Frontal cortex (tissue), 4 donors: ENCODE data around the gene SPOCK1. TPM values are rescaled to one million over a fixed set of nuclear protein-coding genes. Genes with fewer than 3 reads are reported as not detected.
"Not testable (repeated sequence)": the region's sequence is repeated elsewhere in the genome, so short reads cannot be mapped to it uniquely, and the experiment has no call there.

Experiments
- DNase-seq, 2 donors: peaks; one replicate each; pipeline ENCODE4 v3.0.0; 2012; ENCODE audit warnings: low spot score in 2 of 2
- FAIRE-seq: peaks from 2 replicates; lab custom pipeline; 2012; peaks lifted over from hg19 to GRCh38; lab: Jason Lieb, UNC
- small RNA-seq: library from RNA; depleted of rRNA; stranded (forward); fragments of <200 nt; gene quantifications from one replicate; pipeline ENCODE3, GENCODE V24; 2014
- total RNA-seq: library from RNA; depleted of rRNA; stranded (reverse); fragments of >200 nt; gene quantifications from one replicate; pipeline ENCODE4 v1.2.3, GENCODE V29; 2014
- donor health status: control.
- donor health status: control.
- donor health status: control.

Gene SPOCK1
- total RNA-seq, 1 donor from 2014 or later, result 37.9 TPM

DNA sequence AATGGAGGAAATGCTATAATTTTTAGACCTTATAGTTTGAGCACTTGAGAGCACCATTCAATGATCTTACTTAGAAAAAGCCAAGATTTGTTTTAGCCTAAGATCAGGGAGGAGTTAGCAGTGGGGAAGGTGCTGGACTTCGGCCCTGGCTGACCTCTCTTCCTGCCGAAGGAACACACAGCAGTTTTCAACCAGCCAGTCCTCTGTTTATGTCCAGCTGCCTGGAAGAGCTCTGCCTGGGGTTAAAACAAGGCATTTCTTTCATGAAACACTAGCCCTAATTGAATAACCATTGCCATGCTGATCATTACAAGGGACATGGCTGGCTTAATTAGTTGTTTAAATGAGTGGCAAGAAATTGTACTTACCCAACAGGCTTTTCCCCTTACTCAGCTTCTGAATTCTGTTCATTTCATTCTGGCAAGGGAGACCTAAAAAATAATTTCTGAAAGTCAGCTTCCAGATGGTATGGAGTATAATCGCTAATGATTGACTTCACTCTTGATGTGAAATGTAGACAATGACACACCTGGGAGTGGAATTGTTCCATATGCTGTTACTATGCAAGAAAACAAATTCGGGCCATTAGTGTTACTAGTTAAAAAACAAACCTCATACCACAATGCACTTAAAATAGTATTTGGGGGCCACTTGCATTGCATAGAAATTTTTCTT, 514.2 kb downstream of the SPOCK1 start:
- FAIRE-seq (no peak), DNase-seq (no peak)

DNA sequence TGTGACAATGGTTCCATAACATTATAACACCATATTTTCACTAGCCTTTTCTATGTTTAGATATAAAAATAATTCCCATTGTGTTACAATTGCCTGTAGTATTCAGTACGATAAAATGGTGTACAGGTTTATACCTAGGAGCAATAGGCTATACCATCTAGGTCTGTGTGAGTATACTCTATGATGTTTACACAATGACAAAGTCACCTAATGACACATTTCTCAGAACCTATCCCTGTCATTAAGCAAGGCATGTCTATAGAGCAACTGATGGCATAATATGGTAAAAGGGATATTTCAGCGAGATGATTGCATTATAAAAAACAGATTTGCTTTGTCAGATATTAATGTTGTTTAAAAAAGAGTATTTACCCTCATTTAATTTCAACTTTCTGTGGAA, 517.2 kb downstream of the SPOCK1 start:
- FAIRE-seq (no peak), DNase-seq (no peak)

DNA sequence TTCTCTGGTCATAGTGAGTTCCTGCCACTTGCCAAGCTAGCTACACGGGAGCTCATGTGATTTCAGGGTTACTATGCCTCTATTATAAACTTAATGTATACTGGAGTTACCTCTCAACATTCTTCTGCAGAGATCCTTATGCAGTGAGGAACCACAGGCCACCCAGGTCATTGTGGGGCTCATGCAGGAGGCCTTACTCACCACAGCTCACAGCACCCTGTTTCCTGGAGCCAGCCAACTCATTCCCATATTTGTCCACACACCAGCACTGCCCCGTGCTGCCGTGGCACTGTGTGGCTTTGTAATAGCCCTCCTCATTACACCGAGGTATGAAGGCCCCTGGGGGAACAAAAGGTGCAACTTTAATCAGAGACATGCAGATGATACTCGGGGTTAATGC, 520.0 kb downstream of the SPOCK1 start:
- FAIRE-seq (no peak), DNase-seq (no peak)

DNA sequence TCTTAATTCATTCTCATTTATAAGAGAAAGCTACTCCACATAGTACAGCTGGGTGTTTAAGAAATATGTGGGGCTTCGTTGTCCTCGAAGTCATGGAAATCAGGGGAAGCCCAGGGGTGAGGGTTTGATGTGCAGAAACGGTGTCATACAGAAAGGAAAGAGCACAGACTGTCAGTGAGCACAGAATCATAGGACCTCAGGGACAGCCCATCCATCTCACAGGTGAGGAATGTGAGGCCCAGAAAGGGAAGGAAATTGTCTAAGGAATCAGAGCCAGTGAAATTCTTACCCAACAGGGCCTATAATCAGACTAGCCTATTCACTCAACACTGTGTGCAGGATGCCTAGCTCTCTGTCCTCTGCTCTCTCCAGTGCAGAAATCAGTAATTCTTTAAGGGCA, 535.6 kb downstream of the SPOCK1 start:
- FAIRE-seq (no peak), DNase-seq (no peak)

DNA sequence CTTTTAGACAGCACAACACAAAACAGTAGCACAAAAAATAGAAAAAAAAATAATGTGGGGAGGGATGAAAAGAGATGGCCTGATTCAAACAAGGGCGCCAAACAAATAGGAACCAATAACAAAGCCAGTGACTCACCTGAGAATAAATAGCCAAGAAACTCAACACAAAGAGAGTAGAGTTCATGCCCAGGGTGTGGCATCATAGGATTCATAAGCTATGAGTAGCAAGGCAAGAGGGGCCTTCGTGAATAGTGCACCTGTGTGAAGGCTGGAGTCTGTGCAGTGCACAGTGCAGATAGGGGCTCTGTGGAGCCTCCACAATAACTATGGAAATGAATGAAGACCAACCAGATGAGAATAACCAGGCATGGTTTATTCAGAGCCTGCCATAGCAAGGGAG, 541.7 kb downstream of the SPOCK1 start:
- DNase-seq, result no peak
- FAIRE-seq, result no peak

DNA sequence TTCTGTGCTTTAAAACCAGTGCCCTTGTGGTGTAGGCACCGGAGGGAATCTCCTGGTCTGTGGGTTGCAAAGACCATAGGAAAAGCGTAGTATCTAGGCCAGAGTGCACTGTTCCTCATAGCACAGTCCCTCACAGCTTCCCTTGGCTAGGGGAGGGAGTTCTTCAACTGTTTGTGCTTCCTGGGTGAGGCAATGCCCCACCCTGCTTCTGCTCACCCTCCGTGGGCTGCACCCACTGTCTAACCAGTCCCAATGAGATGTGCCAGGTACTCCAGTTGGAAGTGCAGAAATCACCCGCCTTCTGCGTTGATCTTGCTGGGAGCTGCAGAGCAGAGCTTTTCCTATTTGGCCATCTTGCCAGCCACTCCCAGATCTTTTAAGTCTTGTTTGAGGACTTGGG, 545.0 kb downstream of the SPOCK1 start:
- FAIRE-seq, DNase-seq: not testable (repeated sequence)

DNA sequence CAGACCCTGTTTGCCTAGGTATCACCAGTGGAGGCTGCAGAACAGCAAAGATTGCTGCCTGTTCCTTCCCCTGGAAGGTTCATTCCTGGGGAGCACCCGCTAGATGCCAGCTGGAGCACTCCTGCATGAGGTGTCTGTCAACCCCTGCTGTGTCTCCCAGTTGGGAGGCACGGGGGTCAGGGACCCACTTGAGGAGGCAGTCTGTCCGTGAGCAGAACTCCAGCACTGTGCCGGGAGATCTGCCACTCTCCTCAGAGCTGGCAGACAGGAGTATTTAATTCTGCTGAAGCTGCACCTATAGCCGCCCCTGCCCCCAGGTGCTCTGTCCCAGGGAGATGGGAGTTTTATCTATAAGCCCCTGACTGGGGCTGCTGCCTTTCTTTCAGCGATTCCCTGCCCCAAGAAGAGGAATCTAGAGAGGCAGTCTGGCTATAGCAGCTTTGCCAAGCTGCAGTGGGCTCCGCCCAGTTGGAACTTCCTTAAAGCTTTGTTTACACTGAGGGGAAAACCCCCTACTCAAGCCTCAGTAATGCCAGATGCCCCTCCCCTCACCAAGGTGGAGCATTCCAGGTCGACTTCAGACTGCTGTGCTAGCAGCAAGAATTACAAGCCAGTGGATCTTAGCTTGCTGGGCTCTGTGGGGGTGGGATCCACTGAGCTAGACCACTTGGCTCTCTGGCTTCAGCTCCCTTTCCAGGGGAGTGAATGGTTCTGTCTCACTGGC, 545.6 kb downstream of the SPOCK1 start:
- not testable (repeated sequence) for DNase-seq, FAIRE-seq

DNA sequence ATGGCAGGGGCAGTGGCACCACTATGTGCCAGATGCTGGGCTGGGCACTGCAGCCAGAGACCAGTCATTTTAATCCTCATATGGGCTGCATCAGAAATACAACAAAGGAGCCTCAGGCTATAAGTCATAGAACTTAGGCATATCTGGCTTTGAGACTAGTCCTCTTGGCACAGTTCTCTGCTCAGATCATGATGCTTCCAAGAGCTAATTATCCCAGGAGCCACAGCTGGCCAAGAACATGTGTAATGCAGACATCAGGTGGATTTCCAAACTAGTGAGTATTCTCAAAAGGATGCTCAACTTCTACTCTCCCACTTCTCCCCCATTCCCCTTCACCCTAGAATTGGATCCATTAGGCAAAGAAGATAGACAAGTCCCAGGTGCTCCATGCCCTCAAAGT, 571.6 kb downstream of the SPOCK1 start:
- FAIRE-seq, result no peak

DNA sequence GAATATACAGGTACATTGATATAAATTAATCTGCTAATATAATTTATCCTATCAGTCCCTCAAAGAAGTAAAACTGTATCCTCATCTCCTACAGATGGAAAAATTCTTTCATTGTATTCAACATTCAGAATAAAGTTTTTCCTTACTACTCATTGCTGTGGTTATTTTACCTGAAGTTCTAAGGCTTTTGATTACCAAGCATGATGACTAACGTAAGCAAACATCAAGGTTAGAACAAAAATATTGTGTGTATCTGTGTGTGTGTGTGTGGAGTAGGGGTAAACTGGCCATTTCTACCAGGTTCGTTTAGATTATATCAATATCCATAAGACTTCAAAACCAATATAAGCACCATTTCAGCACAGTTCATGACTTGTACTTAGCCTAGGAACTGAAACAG, 573.1 kb downstream of the SPOCK1 start:
- no peak for DNase-seq

More for the DNA sequence above, 571.6 kb downstream of the SPOCK1 start:
- DNase-seq, result no peak

More for the DNA sequence above, 573.1 kb downstream of the SPOCK1 start:
- FAIRE-seq, result no peak

Small RNAs within 50 kb of the gene (small RNA-seq; reads per million reads assigned to genes)
- gene RNA5SP193, result not detected

Other genes starting within 250 kb of the SPOCK1 start
- 13.0 TPM for gene KLHL3, start 236.8 kb upstream of the SPOCK1 start, total RNA-seq